ENCODE measurements around the gene UNKL. TPM values are rescaled to one million over a fixed set of nuclear protein-coding genes. Genes with fewer than 3 reads are reported as not detected.

Gene UNKL
- total RNA-seq, 2 donors from 2014 or later, result 46.4 to 48.3 TPM

- DNase-seq, result no peak
- Histone ChIP-seq H3K4me3 (ENCODE audit: low read length) (no peak overlapping the region), H3K9ac (ENCODE audit: extremely low read depth, low read length, poor library complexity, severe bottlenecking) (no peak overlapping the region), H3K27me3 (ENCODE audit: control insufficient read depth, insufficient read depth, low read length, poor library complexity, severe bottlenecking) (no peaks in the 10 kb centered on the region), H3K4me1 (ENCODE audit: control insufficient read depth, insufficient read depth, low read length) (no peaks in the 10 kb centered on the region), H3K27ac (ENCODE audit: low read depth, low read length) (no peak overlapping the region), H3K36me3 (ENCODE audit: control insufficient read depth, insufficient read depth, low read length) (peaks cover 9% of the 10 kb centered on the region), H3K9me3 (ENCODE audit: control insufficient read depth, low read length) (no peaks in the 10 kb centered on the region)
- no peaks in the 10 kb centered on the region for H3K4me1 Mint-ChIP-seq
- no peak for TF ChIP-seq CTCF (conservative IDR thresholded peaks at IDR 0.05)
- no peaks in the 10 kb centered on the region for H3K9me3 Mint-ChIP-seq
- no peak overlapping the region for H3K27ac Mint-ChIP-seq
- WGBS, 2 experiments (ENCODE audit: insufficient coverage in 1 of 2, insufficient read length in 1 of 2), result 92 to 97% methylated on average over 9 of the region's 9 CpGs
- peaks cover 42% of the 10 kb centered on the region for H3K36me3 Mint-ChIP-seq (ENCODE audit: low read depth)
- no peaks in the 10 kb centered on the region for H3K27me3 Mint-ChIP-seq (ENCODE audit: insufficient read depth)
- no peak overlapping the region for H3K4me3 Mint-ChIP-seq
Measured at GRCh38 chr16:1398351-1398750, 16.2 kb downstream of the UNKL start.

GRCh38 chr16:1397779-1398178 lies 16.7 kb downstream of the UNKL start:
- no peaks in the 10 kb centered on the region for H3K9me3 ChIP-seq (ENCODE audit: control insufficient read depth, low read length)
- Mint-ChIP-seq H3K27ac (no peak overlapping the region), H3K9me3 (no peaks in the 10 kb centered on the region), H3K36me3 (ENCODE audit: low read depth) (peaks cover 45% of the 10 kb centered on the region), H3K4me3 (no peak overlapping the region), H3K4me1 (no peaks in the 10 kb centered on the region), H3K27me3 (ENCODE audit: insufficient read depth) (no peaks in the 10 kb centered on the region)
- H3K27me3 ChIP-seq (ENCODE audit: control insufficient read depth, insufficient read depth, low read length, poor library complexity, severe bottlenecking), result no peaks in the 10 kb centered on the region
- WGBS, 2 experiments (ENCODE audit: insufficient coverage in 1 of 2, insufficient read length in 1 of 2), result 96% methylated on average over 9 to 20 of the region's 21 CpGs
- no peaks in the 10 kb centered on the region for H3K4me1 ChIP-seq (ENCODE audit: control insufficient read depth, insufficient read depth, low read length)
- H3K36me3 ChIP-seq (ENCODE audit: control insufficient read depth, insufficient read depth, low read length), result peaks cover 9% of the 10 kb centered on the region
- H3K4me3 ChIP-seq (ENCODE audit: low read length), result no peak overlapping the region
- no peak overlapping the region for H3K9ac ChIP-seq (ENCODE audit: extremely low read depth, low read length, poor library complexity, severe bottlenecking)
- H3K27ac ChIP-seq (ENCODE audit: low read depth, low read length), result no peak overlapping the region
- no peak for DNase-seq
- no peak for TF ChIP-seq CTCF (conservative IDR thresholded peaks at IDR 0.05)

- H3K4me1 Mint-ChIP-seq, result no peaks in the 10 kb centered on the region
- Histone ChIP-seq H3K9ac (ENCODE audit: extremely low read depth, low read length, poor library complexity, severe bottlenecking) (no peak overlapping the region), H3K9me3 (ENCODE audit: control insufficient read depth, low read length) (no peaks in the 10 kb centered on the region), H3K4me3 (ENCODE audit: low read length) (no peak overlapping the region), H3K27ac (ENCODE audit: low read depth, low read length) (no peak overlapping the region), H3K27me3 (ENCODE audit: control insufficient read depth, insufficient read depth, low read length, poor library complexity, severe bottlenecking) (no peaks in the 10 kb centered on the region), H3K36me3 (ENCODE audit: control insufficient read depth, insufficient read depth, low read length) (no peaks in the 10 kb centered on the region), H3K4me1 (ENCODE audit: control insufficient read depth, insufficient read depth, low read length) (no peaks in the 10 kb centered on the region)
- no peak for TF ChIP-seq CTCF (conservative IDR thresholded peaks at IDR 0.05)
- no peak overlapping the region for H3K4me3 Mint-ChIP-seq
- H3K27ac Mint-ChIP-seq, result no peak overlapping the region
- H3K27me3 Mint-ChIP-seq (ENCODE audit: insufficient read depth), result no peaks in the 10 kb centered on the region
- DNase-seq, result no peak
- no peaks in the 10 kb centered on the region for H3K9me3 Mint-ChIP-seq
- H3K36me3 Mint-ChIP-seq (ENCODE audit: low read depth), result peaks cover 47% of the 10 kb centered on the region
- WGBS, 2 experiments (ENCODE audit: insufficient coverage in 1 of 2, insufficient read length in 1 of 2), result 92 to 93% methylated on average over 21 to 22 of the region's 22 CpGs
Measured at GRCh38 chr16:1395444-1396031, 19.0 kb downstream of the UNKL start.

All from endodermal cell (in vitro differentiated cells).